Nephron progenitor cell (in vitro differentiated cells): ENCODE measurements around the gene ASCL4.
A peak's percentile ranks its signal among the peaks of the same experiment; 100 is the strongest.

Source experiments
- DNase-seq: peaks from one replicate; pipeline ENCODE4 v3.0.0; 2021
- H3K27ac Mint-ChIP-seq: 2 replicates; pipeline ENCODE4 v1.8.0; 2021; ENCODE audit warnings: mild to moderate bottlenecking, moderate library complexity, mixed read lengths
- H3K27me3 Mint-ChIP-seq: 2 replicates; pipeline ENCODE4 v1.8.0; 2021; ENCODE audit warnings: mild to moderate bottlenecking, low read depth, mixed read lengths; ENCODE audit not compliant: poor library complexity
- H3K36me3 Mint-ChIP-seq: 2 replicates; pipeline ENCODE4 v1.8.0; 2021; ENCODE audit warnings: low read depth, mixed read lengths
- H3K4me1 Mint-ChIP-seq: 2 replicates; pipeline ENCODE4 v1.8.0; 2021; ENCODE audit warnings: mixed read lengths
- H3K4me3 Mint-ChIP-seq: 2 replicates; pipeline ENCODE4 v1.8.0; 2021; ENCODE audit warnings: mild to moderate bottlenecking, moderate library complexity, mixed read lengths
- H3K9me3 Mint-ChIP-seq: 2 replicates; pipeline ENCODE4 v1.8.0; 2021; ENCODE audit warnings: mild to moderate bottlenecking, moderate library complexity, mixed read lengths
- TF ChIP-seq, protein P1 (sequence below): fragments of 200-600 bp; sonication (generic); IDR thresholded peaks from 2 replicates; pipeline ENCODE4 v1.5.0; 2021; ENCODE audit warnings: antibody characterized with exemption

ASCL4 gene

DNA sequence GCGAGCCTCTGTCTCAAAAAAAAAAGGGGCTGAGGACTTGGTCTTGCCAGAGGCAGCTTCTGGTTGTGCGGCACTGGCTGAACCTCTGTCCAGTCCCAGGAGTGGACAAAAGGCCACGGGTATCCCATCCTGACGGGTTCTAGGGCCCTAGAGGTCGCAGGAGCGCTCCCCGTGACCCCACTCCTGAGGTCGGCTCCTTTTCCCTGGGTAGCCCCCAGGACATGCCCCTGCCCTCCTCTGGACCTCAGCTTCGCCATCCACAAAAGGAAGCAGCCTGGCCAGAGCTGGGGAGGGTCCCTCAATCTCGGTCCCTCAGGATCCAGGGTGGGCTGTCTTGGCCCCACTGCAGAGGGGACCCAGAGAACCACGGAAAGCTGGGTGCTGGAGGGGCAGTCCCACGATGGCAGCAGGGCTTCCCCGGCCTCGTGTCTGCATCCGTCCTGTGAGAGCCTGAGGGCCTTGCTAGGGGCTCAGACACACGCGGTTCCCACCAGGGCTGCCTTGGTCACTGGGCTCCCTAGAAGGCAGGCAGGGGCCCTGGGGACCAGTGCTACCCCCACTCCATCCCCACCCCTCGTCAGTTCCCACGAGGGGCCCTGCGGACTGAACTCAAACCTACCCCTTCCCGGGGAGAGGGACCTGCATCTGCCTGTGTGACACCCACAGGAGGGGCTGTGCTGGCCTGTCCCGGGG lies 31.1 kb downstream of the ASCL4 start:
- DNase-seq: no peak
- H3K27ac Mint-ChIP-seq: no peak overlapping the region
- TF ChIP-seq, protein P1, sequence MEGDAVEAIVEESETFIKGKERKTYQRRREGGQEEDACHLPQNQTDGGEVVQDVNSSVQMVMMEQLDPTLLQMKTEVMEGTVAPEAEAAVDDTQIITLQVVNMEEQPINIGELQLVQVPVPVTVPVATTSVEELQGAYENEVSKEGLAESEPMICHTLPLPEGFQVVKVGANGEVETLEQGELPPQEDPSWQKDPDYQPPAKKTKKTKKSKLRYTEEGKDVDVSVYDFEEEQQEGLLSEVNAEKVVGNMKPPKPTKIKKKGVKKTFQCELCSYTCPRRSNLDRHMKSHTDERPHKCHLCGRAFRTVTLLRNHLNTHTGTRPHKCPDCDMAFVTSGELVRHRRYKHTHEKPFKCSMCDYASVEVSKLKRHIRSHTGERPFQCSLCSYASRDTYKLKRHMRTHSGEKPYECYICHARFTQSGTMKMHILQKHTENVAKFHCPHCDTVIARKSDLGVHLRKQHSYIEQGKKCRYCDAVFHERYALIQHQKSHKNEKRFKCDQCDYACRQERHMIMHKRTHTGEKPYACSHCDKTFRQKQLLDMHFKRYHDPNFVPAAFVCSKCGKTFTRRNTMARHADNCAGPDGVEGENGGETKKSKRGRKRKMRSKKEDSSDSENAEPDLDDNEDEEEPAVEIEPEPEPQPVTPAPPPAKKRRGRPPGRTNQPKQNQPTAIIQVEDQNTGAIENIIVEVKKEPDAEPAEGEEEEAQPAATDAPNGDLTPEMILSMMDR: no peak
- no peaks in the 10 kb centered on the region for H3K4me1 Mint-ChIP-seq
- peaks cover 7% of the 10 kb centered on the region for H3K27me3 Mint-ChIP-seq
- no peaks in the 10 kb centered on the region for H3K9me3 Mint-ChIP-seq
- no peaks in the 10 kb centered on the region for H3K36me3 Mint-ChIP-seq
- H3K4me3 Mint-ChIP-seq: no peak overlapping the region

DNA sequence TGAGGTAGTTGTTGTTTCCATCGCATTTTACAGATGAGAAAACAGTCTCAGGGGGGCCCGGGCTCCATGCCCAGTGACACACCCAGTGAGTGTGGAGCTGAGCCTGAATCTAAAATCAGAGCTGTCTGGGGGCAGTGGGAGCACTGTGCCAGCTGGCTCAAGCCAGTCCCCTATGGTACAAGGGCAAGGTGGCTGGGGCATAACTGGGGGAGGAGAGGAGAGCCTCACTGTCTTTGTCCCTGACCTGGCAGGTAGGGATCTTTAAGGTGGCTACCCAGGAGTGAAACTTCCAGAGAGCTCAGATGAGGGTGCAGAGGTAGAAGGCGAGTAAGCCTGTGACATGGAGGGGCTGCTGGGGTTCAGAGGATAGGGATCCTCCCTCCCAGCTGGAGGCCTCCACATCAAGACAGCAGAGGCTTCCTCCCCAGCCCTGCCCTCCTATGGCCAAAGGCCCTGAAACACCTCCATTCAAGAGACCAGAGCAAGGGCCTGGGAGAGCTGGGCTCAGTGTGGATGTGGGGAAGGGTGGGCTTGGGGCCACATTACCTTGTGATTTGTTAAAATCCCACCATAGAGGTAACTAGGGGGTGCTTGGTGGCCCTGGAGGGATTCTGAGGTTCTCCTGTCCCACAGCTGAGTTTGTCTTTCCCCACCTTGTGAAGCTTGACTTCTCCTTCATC lies 33.1 kb downstream of the ASCL4 start:
- Mint-ChIP-seq H3K36me3 (no peaks in the 10 kb centered on the region), H3K4me1 (no peaks in the 10 kb centered on the region), H3K27me3 (peaks cover 7% of the 10 kb centered on the region), H3K27ac (no peak overlapping the region), H3K9me3 (no peaks in the 10 kb centered on the region), H3K4me3 (no peak overlapping the region)
- no peak for DNase-seq
- TF ChIP-seq, protein P1: no peak

DNA sequence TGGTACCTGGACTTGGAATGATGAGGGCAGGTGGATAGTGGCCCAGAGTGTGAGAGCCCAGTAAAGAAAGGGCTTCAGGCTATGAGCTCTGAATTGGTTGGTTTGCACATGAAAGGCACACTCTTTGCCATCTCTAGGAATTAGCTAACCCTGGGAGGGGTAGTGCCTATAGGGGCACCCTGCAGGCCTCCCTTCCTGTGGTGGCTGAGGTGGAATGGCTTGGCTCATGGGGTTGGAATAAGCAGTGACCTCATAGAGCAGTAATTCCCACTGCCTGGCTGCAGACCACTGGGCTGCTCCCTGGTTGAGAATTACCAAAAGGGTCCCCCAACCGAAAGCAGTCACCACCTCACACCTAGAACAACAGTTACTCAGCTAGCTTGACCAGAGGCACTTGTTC lies 42.7 kb downstream of the ASCL4 start:
- no peaks in the 10 kb centered on the region for H3K4me1 Mint-ChIP-seq
- no peak overlapping the region for H3K27ac Mint-ChIP-seq
- no peak for DNase-seq
- no peaks in the 10 kb centered on the region for H3K36me3 Mint-ChIP-seq
- H3K27me3 Mint-ChIP-seq: peaks cover 8% of the 10 kb centered on the region
- H3K9me3 Mint-ChIP-seq: peaks cover 11% of the 10 kb centered on the region
- no peak overlapping the region for H3K4me3 Mint-ChIP-seq
- TF ChIP-seq, protein P1: no peak

DNA sequence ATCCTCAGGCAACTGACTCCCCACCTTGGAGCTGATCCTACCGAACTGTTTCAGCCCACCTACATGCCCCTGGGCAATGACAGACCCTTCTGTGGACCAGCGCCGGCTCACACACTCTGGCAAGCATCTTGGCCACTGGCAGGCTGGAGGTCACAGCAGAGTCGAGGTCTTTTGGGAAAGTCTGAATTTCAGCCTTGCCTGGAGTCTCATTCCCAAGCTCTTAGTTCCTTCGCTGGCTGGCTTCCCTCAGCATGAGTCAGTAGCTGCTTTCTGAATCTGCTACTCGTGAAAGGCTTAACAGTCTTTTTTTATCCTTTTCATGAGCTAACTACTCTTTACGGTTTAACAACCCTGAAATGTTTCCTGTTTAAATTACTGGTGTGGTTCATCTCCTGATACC lies 44.5 kb downstream of the ASCL4 start:
- H3K4me1 Mint-ChIP-seq: no peaks in the 10 kb centered on the region
- H3K9me3 Mint-ChIP-seq: peaks cover 20% of the 10 kb centered on the region
- TF ChIP-seq, protein P1: no peak
- H3K27me3 Mint-ChIP-seq: peaks cover 5% of the 10 kb centered on the region
- DNase-seq: no peak
- no peaks in the 10 kb centered on the region for H3K36me3 Mint-ChIP-seq
- H3K27ac Mint-ChIP-seq: no peak overlapping the region
- no peak overlapping the region for H3K4me3 Mint-ChIP-seq

DNA sequence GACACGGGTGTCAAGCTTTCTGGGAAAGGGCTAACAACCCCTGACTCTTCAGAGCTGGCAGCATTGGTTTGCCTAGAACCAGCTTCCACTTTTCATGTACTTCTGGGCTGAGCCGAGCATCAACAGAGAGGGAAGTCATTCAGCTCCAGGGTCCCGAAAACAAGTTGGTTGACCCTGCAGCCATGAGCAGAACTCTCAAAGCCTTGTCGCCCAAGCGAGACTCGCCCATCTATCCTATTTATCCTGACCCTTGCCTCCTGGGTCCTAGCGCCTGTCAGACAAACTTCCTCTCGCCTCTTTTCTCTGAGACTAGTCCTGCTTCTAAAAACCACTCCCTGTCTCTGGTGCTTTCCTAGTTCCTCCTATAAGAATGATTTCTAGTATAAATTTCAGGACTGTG lies 47.9 kb downstream of the ASCL4 start:
- DNase-seq: no peak
- TF ChIP-seq, protein P1: no peak
- H3K27me3 Mint-ChIP-seq: peaks cover 5% of the 10 kb centered on the region
- H3K27ac Mint-ChIP-seq: no peak overlapping the region
- H3K4me3 Mint-ChIP-seq: peak overlapping the region; percentile 16
- no peaks in the 10 kb centered on the region for H3K4me1 Mint-ChIP-seq
- peaks cover 4% of the 10 kb centered on the region for H3K36me3 Mint-ChIP-seq
- peaks cover 50% of the 10 kb centered on the region for H3K9me3 Mint-ChIP-seq
